Peyer's patch (tissue), 4 donors: ENCODE data around the gene SLC35D2. TPM values are rescaled to one million over a fixed set of nuclear protein-coding genes. Genes with fewer than 3 reads are reported as not detected.

Experiments used
- DNase-seq, 3 donors: peaks; one replicate each; pipeline ENCODE4 v3.0.0-alpha.2; 2017 to 2019
- H3K27ac ChIP-seq, 4 donors: fragments of 200-600 bp; sonication (generic); one replicate each; pipeline ENCODE4 v1.5.1; 2016 to 2019
- H3K27me3 ChIP-seq, 2 donors: fragments of 200-600 bp; sonication (generic); one replicate each; pipeline ENCODE4 v1.5.1; 2019
- H3K36me3 ChIP-seq, 3 donors: fragments of 200-600 bp; sonication (generic); one replicate each; pipeline ENCODE4 v1.5.1; 2016 to 2019
- H3K4me1 ChIP-seq, 4 donors: fragments of 200-600 bp; sonication (generic); one replicate each; pipeline ENCODE4 v1.5.1; 2016 to 2019
- H3K4me3 ChIP-seq, 4 donors: fragments of 200-600 bp; sonication (generic); 1 replicate in 3 of 4; 2 replicates in 1 of 4; pipeline ENCODE4 v1.5.1; 2016 to 2019; ENCODE audit warnings: mild to moderate bottlenecking in 1 of 4
- H3K9me3 ChIP-seq, 4 donors: fragments of 200-600 bp; sonication (generic); one replicate each; pipeline ENCODE4 v1.5.1; 2016 to 2019; ENCODE audit warnings: mild to moderate bottlenecking in 1 of 4
- POLR2A ChIP-seq, 2 donors: fragments of 450-650 bp; IDR thresholded peaks; one replicate each; pipeline ENCODE4 v1.5.1; 2017; ENCODE audit warnings: antibody characterized with exemption in 2 of 2, mild to moderate bottlenecking in 2 of 2, moderate library complexity in 2 of 2
- total RNA-seq, 4 donors: library from RNA; depleted of rRNA; stranded (reverse); fragments of >200 nt; gene quantifications; one replicate each; pipeline ENCODE4 v1.1.0, GENCODE V29; 2016
- TF ChIP-seq, protein P1 (sequence below), 6 experiments: fragments of 450-650 bp in 4 of 6; fragments of 200-600 bp in 2 of 6; sonication (generic) in 1 of 6; IDR thresholded peaks; one replicate each; pipeline ENCODE4 v1.5.1; 2017 to 2019; ENCODE audit warnings: antibody characterized with exemption in 6 of 6, mild to moderate bottlenecking in 3 of 6, moderate library complexity in 1 of 6

SLC35D2 gene
- total RNA-seq, 4 donors from 2014 or later: 38.8 to 140 (median 84.9) TPM

DNA sequence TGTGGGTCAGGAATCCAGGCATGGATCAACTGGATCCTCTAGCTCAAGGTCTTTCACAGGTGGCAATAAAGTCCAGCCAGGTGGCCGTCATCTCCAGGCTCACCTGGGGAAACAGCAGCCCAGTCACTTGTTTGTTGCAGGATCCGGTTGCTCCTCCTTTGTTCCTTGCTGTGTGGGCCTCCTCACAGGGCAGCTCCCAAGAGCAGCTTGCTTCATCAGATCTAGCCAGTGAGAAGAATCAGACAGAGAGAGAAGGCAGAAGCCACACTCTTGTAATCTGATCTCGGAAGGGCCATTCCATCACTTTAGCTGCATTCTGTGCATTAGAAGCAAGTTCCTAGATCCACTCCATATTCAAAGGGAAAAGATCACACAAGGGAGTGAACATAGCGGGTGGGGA, 78.3 kb downstream of the SLC35D2 start:
- H3K4me3 ChIP-seq: no peak overlapping the region
- H3K27me3 ChIP-seq: no peaks in the 10 kb centered on the region
- no peak for TF ChIP-seq POLR2A (IDR thresholded peaks at IDR 0.05)
- TF ChIP-seq, protein P1, sequence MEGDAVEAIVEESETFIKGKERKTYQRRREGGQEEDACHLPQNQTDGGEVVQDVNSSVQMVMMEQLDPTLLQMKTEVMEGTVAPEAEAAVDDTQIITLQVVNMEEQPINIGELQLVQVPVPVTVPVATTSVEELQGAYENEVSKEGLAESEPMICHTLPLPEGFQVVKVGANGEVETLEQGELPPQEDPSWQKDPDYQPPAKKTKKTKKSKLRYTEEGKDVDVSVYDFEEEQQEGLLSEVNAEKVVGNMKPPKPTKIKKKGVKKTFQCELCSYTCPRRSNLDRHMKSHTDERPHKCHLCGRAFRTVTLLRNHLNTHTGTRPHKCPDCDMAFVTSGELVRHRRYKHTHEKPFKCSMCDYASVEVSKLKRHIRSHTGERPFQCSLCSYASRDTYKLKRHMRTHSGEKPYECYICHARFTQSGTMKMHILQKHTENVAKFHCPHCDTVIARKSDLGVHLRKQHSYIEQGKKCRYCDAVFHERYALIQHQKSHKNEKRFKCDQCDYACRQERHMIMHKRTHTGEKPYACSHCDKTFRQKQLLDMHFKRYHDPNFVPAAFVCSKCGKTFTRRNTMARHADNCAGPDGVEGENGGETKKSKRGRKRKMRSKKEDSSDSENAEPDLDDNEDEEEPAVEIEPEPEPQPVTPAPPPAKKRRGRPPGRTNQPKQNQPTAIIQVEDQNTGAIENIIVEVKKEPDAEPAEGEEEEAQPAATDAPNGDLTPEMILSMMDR (IDR thresholded peaks at IDR 0.05): no peak
- no peaks in the 10 kb centered on the region for H3K4me1 ChIP-seq
- H3K9me3 ChIP-seq: no peaks in the 10 kb centered on the region
- DNase-seq: no peak
- H3K27ac ChIP-seq: no peak overlapping the region
- no peaks in the 10 kb centered on the region for H3K36me3 ChIP-seq

DNA sequence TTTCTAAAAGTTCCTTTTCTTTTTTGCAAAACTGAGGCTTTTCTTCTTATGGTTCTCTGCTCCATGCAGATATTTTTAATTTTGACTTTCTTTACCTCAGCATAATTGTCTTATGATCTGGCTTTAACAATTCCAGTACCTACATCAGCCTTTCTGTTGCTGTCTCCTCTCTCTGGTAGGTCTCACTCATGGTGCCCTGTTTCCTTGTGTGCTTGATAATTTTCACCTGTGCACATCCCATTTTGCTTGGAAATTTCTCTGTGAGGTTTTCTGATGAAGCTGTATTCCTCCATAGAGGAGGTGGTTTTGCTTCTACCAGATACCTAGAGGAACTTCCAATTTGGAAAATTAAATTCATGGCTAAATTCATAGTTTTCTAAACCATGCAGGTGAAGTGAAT, 79.3 kb downstream of the SLC35D2 start:
- Histone ChIP-seq H3K27ac (no peak overlapping the region), H3K27me3 (no peaks in the 10 kb centered on the region), H3K4me1 (no peaks in the 10 kb centered on the region), H3K9me3 (no peaks in the 10 kb centered on the region), H3K36me3 (no peaks in the 10 kb centered on the region), H3K4me3 (no peak overlapping the region)
- TF ChIP-seq POLR2A (IDR thresholded peaks at IDR 0.05): no peak
- DNase-seq: no peak

GRCh38 chr9:96302021-96302420, 81.5 kb downstream of the SLC35D2 start, which contains the start of gene HSD17B3:
HSD17B3 (minus strand) TSS chr9:96302176; CDS start chr9:96302104, 72 bp downstream.
- TF ChIP-seq, protein P1 (IDR thresholded peaks at IDR 0.05): no peak
- TF ChIP-seq POLR2A (IDR thresholded peaks at IDR 0.05): no peak
- no peaks in the 10 kb centered on the region for H3K4me1 ChIP-seq
- no peak within 1 kb of the TSS for H3K4me3 ChIP-seq
- no peaks in the 10 kb centered on the region for H3K9me3 ChIP-seq
- no peaks in the 10 kb centered on the region for H3K27me3 ChIP-seq
- DNase-seq: no peak
- H3K36me3 ChIP-seq: no peaks in the 10 kb centered on the region
- no peak within 1 kb of the TSS for H3K27ac ChIP-seq

GRCh38 chr9:96299823-96300222, 83.7 kb downstream of the SLC35D2 start:
- Histone ChIP-seq H3K27me3 (no peaks in the 10 kb centered on the region), H3K9me3 (no peaks in the 10 kb centered on the region), H3K27ac (no peak overlapping the region), H3K36me3 (no peaks in the 10 kb centered on the region), H3K4me1 (no peaks in the 10 kb centered on the region), H3K4me3 (no peak overlapping the region)
- DNase-seq: no peak
- TF ChIP-seq, protein P1 (IDR thresholded peaks at IDR 0.05): no peak
- TF ChIP-seq POLR2A (IDR thresholded peaks at IDR 0.05): no peak

GRCh38 chr9:96294159-96294545, 89.4 kb downstream of the SLC35D2 start:
- H3K4me3 ChIP-seq: no peak overlapping the region
- no peaks in the 10 kb centered on the region for H3K27me3 ChIP-seq
- TF ChIP-seq, protein P1 (IDR thresholded peaks at IDR 0.05): no peak
- TF ChIP-seq POLR2A (IDR thresholded peaks at IDR 0.05): no peak
- H3K9me3 ChIP-seq: no peaks in the 10 kb centered on the region
- H3K36me3 ChIP-seq: no peaks in the 10 kb centered on the region
- no peak for DNase-seq
- no peak overlapping the region for H3K27ac ChIP-seq
- H3K4me1 ChIP-seq: no peaks in the 10 kb centered on the region

- no peak overlapping the region for H3K4me3 ChIP-seq
- H3K27ac ChIP-seq: no peak overlapping the region
- TF ChIP-seq POLR2A (IDR thresholded peaks at IDR 0.05): no peak
- TF ChIP-seq, protein P1 (IDR thresholded peaks at IDR 0.05): no peak
- no peaks in the 10 kb centered on the region for H3K9me3 ChIP-seq
- no peak for DNase-seq
- no peaks in the 10 kb centered on the region for H3K27me3 ChIP-seq
- no peaks in the 10 kb centered on the region for H3K4me1 ChIP-seq
- H3K36me3 ChIP-seq: no peaks in the 10 kb centered on the region
Observed at GRCh38 chr9:96293498-96294158, 89.9 kb downstream of the SLC35D2 start.
